ENCODE data around the gene AMER3.
A peak's percentile ranks its signal among the peaks of the same experiment; 100 is the strongest.

Gene AMER3

DNA sequence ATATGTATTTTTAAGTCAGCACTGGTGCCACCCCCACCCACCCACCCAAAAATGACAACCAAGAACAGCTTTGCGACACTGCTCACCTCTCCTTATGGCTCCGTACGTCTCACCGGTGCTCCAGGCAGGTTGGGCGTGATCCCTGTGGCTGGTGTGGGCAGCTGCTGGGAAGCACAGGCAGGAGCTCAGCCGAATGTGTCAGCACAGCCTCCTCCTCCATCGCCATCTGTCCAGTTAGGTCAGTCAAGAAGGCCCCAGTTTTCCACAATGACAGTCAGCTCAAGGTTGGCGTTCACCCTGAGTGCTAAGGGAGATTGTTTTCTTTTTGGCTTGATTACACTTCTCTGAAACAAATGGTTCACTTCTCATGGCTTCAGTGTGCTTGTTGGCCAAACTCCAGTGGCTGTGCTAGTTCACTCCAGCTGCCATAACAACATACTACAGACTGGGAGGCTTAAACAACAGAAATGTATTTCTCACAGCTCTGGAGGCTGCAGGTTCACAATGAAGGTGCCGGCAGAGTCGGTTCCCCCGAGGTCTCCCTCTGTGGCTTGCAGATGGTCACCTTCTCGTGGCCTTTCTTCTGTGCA, 30.2 kb downstream of the AMER3 start:
- no peak overlapping the region for H3K27ac ChIP-seq (ENCODE audit: poor library complexity, severe bottlenecking)
- TF ChIP-seq, protein P1, sequence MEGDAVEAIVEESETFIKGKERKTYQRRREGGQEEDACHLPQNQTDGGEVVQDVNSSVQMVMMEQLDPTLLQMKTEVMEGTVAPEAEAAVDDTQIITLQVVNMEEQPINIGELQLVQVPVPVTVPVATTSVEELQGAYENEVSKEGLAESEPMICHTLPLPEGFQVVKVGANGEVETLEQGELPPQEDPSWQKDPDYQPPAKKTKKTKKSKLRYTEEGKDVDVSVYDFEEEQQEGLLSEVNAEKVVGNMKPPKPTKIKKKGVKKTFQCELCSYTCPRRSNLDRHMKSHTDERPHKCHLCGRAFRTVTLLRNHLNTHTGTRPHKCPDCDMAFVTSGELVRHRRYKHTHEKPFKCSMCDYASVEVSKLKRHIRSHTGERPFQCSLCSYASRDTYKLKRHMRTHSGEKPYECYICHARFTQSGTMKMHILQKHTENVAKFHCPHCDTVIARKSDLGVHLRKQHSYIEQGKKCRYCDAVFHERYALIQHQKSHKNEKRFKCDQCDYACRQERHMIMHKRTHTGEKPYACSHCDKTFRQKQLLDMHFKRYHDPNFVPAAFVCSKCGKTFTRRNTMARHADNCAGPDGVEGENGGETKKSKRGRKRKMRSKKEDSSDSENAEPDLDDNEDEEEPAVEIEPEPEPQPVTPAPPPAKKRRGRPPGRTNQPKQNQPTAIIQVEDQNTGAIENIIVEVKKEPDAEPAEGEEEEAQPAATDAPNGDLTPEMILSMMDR (IDR thresholded peaks at IDR 0.05; ENCODE audit: poor library complexity, severe bottlenecking), result no peak
- H3K36me3 ChIP-seq (ENCODE audit: low read depth), result no peaks in the 10 kb centered on the region
- H3K4me1 ChIP-seq (ENCODE audit: insufficient read depth, poor library complexity, severe bottlenecking), result no peaks in the 10 kb centered on the region
- H3K4me3 ChIP-seq (ENCODE audit: severe bottlenecking), result no peak overlapping the region
- DNase-seq (ENCODE audit: low spot score) (no peak), ATAC-seq (ENCODE audit: low read depth) (no peak)
- H3K27me3 ChIP-seq (ENCODE audit: insufficient read depth, poor library complexity, severe bottlenecking), result no peaks in the 10 kb centered on the region
- no peaks in the 10 kb centered on the region for H3K9me3 ChIP-seq (ENCODE audit: severe bottlenecking)

DNA sequence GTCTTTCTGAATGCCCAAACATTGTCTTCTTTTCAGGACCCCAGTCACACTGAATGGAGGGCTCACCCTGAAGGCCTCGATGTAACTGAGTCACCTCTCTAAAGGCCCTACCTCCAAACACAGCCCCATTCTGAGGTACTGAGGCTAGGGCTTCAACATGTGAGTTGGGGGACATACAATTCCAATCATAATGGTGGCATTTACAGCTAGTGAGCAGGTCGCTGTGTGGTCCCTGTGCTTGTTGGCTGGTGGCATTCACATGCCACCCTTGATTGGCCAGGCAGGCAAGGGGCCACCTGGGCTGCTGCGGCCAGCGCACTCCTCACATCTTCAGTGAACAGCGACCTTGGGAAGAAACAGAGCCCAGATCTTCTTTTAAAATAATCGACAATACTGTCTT, 30.7 kb downstream of the AMER3 start:
- Histone ChIP-seq H3K4me3 (ENCODE audit: severe bottlenecking) (no peak overlapping the region), H3K36me3 (ENCODE audit: low read depth) (no peaks in the 10 kb centered on the region), H3K27me3 (ENCODE audit: insufficient read depth, poor library complexity, severe bottlenecking) (no peaks in the 10 kb centered on the region), H3K9me3 (ENCODE audit: severe bottlenecking) (no peaks in the 10 kb centered on the region), H3K27ac (ENCODE audit: poor library complexity, severe bottlenecking) (no peak overlapping the region), H3K4me1 (ENCODE audit: insufficient read depth, poor library complexity, severe bottlenecking) (no peaks in the 10 kb centered on the region)
- no peak for DNase-seq (ENCODE audit: low spot score)
- TF ChIP-seq, protein P1 (IDR thresholded peaks at IDR 0.05; ENCODE audit: poor library complexity, severe bottlenecking), result no peak
- no peak for ATAC-seq (ENCODE audit: low read depth)

DNA sequence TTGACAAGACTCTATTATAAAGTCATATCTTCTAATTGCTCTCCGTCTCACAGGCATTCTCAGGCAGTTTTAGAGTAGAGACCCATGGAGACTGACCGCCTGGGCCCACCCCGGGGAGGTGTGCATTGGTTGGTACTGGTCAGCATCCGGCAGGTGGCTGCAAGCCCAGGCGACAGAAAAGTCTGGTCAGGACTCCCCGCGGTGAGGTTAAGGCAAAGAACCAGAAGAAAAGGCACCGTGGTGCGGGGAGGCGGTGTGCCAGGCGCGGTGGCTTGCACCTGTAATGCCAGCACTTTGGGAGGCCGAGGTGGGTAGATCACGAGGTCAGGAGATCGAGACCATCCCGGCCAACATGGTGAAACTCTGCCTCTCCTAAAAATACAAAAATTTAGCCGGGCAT, 32.5 kb downstream of the AMER3 start:
- no peak for ATAC-seq (ENCODE audit: low read depth)
- Histone ChIP-seq H3K36me3 (ENCODE audit: low read depth) (no peaks in the 10 kb centered on the region), H3K4me3 (ENCODE audit: severe bottlenecking) (no peak overlapping the region), H3K9me3 (ENCODE audit: severe bottlenecking) (no peaks in the 10 kb centered on the region), H3K27ac (ENCODE audit: poor library complexity, severe bottlenecking) (no peak overlapping the region), H3K27me3 (ENCODE audit: insufficient read depth, poor library complexity, severe bottlenecking) (no peaks in the 10 kb centered on the region), H3K4me1 (ENCODE audit: insufficient read depth, poor library complexity, severe bottlenecking) (no peaks in the 10 kb centered on the region)
- no peak for DNase-seq (ENCODE audit: low spot score)
- TF ChIP-seq, protein P1 (IDR thresholded peaks at IDR 0.05; ENCODE audit: poor library complexity, severe bottlenecking), result no peak

DNA sequence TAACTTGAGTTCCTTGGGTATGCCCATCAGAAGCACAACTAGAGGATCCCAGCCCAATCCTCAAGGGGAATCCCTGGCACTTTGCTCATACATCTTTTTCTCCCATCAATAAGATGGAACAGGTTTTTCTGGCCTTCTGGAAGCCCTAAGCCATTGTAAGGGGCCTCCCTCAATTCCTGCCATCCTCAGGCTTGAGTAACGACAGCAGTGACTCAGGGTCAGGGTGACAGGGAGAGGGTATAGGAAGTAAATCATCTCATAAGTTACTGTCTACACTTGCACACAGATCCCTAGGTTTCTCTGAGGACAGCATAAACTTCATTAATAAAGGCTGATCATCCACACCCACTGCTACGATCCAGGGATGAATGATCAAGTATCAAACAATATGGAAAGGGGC, 35.0 kb downstream of the AMER3 start:
- TF ChIP-seq, protein P1 (IDR thresholded peaks at IDR 0.05; ENCODE audit: poor library complexity, severe bottlenecking), result no peak
- ATAC-seq (ENCODE audit: low read depth), result peak; percentile 10; the same call in 1 of the 3 replicates
- Histone ChIP-seq H3K27me3 (ENCODE audit: insufficient read depth, poor library complexity, severe bottlenecking) (no peaks in the 10 kb centered on the region), H3K36me3 (ENCODE audit: low read depth) (no peaks in the 10 kb centered on the region), H3K4me1 (ENCODE audit: insufficient read depth, poor library complexity, severe bottlenecking) (no peaks in the 10 kb centered on the region), H3K9me3 (ENCODE audit: severe bottlenecking) (no peaks in the 10 kb centered on the region), H3K4me3 (ENCODE audit: severe bottlenecking) (no peak overlapping the region), H3K27ac (ENCODE audit: poor library complexity, severe bottlenecking) (no peak overlapping the region)
- no peak for DNase-seq (ENCODE audit: low spot score)

DNA sequence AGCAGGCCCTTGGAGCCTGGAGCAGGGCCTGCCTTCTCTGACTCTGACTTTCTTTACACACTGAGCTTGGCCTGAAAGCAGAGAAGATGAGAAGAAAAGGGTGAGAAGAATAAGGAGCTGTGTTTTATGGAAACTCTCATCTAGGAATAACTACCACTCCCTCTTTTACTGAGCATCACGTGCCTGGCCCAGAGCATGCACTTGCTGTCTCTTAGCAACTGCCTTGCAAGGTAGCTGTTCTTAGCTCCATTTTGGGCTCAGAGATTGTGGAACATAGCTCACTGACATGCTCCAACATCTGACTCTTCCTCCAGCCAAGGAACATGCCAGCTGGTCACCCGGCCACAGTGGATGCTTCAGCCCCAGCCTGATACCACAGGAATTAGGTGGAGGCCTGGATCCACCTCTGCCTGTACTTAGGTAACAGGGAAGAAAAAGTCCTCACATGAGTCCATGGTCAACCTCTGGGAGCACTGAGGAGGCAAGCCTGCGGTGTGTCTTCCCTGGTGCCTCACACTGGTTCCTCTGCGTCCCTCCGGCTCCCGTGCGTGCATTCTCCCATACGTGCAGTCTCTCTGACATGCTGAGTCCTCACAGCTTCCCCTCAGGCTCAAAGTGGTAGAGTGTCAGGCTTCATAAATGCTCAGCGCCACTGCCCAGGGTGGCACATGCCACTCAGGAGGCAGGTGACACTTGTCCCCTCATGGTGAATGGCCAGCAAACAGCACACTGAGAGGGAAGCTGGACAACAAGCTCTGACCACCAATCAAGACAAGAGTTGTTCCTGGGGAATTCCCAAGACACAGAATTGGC, 35.7 kb downstream of the AMER3 start:
- TF ChIP-seq, protein P1 (IDR thresholded peaks at IDR 0.05; ENCODE audit: poor library complexity, severe bottlenecking), result no peak
- DNase-seq (ENCODE audit: low spot score) (no peak), ATAC-seq (ENCODE audit: low read depth) (no peak)
- no peaks in the 10 kb centered on the region for H3K4me1 ChIP-seq (ENCODE audit: insufficient read depth, poor library complexity, severe bottlenecking)
- no peaks in the 10 kb centered on the region for H3K27me3 ChIP-seq (ENCODE audit: insufficient read depth, poor library complexity, severe bottlenecking)
- no peaks in the 10 kb centered on the region for H3K36me3 ChIP-seq (ENCODE audit: low read depth)
- H3K4me3 ChIP-seq (ENCODE audit: severe bottlenecking), result no peak overlapping the region
- no peak overlapping the region for H3K27ac ChIP-seq (ENCODE audit: poor library complexity, severe bottlenecking)
- no peaks in the 10 kb centered on the region for H3K9me3 ChIP-seq (ENCODE audit: severe bottlenecking)

All from RWPE2 (cell line).